HuH-7 (cell line): Measurements from ENCODE around the gene ESRRA.
"Not testable (repeated sequence)": the region's sequence is repeated elsewhere in the genome, so short reads cannot be mapped to it uniquely, and the experiment has no call there.

Experiments used
- DNase-seq: peaks from one replicate; pipeline ENCODE4 v3.0.0; 2011; ENCODE audit warnings: low spot score

Gene ESRRA

DNA sequence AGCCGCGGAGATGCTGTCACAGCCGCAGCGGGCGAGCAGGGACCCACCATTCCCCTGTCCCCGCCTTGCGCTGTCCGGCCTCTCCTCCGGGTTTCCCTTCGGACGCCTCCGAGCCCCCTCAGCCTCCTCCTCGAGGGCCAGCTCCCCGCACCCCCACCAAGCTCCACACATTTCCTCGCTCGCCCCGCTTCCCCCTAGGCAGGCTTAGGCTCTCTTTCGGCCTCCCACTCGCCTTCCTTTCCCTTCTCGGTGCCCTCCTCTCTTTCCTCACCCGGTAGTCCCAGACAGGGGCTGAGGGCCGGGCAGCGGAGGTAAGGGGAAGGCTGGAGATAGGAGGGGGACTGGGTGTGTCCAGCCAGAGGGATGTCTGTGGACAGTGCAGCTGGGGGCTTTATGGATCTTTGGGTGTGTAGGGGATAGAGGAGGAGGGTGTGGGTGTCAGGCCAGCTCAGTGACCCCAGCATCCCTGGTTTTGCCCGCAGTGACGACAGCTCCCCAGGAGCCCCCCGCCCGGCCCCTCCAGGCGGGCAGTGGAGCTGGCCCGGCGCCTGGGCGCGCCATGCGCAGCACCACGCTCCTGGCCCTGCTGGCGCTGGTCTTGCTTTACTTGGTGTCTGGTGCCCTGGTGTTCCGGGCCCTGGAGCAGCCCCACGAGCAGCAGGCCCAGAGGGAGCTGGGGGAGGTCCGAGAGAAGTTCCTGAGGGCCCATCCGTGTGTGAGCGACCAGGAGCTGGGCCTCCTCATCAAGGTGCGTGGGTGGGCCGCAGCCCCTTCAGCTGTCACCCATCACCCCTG, 12.7 kb upstream of the ESRRA start:
- DNase-seq = no peak

DNA sequence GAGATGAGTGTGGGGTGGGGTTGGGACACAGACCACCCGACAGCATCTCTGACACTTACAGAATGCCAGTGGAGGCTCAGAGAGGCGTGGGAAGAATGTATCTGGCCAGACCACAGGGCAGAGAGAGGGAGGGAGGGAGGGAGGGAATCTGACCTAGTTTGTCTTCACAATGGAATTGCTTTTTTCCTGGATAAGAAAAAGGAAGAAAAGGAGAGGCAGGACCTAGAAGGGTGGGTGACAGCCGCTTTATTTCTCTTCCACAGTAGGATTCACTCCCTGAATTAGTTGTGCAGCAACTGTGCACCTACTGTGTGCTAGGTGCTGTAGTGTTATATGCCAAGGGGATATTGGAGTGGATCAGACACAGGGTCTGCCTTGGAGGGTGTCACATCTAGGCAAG, 10.6 kb upstream of the ESRRA start:
- no peak for DNase-seq

DNA sequence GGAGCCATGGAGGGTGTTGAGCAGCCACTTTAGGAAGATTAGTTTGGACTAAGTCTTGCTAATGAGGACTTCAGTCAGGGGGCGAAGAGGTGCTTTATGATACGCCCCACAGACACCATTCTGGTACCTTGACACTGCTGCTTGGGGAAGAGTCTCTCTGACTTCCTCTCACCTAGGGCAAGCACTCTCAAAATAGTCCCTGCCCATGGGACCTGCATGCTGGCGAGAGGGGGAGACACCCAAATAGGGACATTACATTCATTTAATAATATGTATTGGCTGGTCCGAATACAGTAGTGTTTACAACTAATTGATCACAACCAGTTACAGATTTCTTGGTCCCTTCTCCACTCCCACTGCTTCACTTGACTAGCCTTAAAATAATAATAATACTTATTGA, 9.6 kb upstream of the ESRRA start:
- DNase-seq = no peak

DNA sequence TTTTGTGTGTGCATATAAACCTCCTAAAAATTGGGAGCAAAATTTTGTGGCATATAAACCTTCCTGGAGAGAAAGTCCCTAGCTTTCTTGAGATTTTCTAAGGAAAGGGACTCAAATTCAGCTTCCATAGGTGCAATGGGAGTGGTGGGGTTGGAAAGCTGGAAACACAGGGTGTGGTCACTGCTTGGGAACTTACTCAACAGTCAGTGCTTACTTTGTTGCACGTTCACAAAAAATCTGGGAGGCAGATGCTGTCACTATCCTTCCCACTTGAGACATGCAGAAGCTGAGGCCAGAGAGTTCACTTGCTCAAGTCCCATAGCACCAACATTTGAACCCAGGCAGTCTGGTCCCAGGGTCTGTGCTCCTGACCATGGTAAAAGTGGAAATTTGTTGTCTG, 9.1 kb upstream of the ESRRA start:
- DNase-seq = no peak

DNA sequence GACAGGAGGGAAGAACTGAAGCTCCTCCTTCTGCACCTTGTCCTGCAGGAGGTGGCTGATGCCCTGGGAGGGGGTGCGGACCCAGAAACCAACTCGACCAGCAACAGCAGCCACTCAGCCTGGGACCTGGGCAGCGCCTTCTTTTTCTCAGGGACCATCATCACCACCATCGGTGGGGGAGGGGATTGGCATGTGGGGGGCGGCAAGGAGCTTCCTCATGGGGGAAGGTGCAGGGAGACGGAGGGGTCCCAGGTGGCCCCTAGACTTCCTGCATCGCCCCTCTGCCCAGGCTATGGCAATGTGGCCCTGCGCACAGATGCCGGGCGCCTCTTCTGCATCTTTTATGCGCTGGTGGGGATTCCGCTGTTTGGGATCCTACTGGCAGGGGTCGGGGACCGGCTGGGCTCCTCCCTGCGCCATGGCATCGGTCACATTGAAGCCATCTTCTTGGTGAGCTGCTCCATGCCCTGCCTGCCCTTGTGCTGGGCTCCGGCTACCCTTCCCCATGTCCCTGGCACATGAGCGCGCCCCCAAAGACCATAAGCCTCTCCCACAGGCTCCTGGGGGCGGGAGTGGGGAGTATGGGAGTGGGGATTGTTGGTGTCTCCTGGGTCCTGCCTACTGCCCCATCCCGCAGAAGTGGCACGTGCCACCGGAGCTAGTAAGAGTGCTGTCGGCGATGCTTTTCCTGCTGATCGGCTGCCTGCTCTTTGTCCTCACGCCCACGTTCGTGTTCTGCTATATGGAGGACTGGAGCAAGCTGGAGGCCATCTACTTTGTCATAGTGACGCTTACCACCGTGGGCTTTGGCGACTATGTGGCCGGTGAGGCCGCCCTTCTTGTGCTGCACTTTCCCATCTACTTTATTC, 8.3 kb upstream of the ESRRA start:
- DNase-seq = no peak

DNA sequence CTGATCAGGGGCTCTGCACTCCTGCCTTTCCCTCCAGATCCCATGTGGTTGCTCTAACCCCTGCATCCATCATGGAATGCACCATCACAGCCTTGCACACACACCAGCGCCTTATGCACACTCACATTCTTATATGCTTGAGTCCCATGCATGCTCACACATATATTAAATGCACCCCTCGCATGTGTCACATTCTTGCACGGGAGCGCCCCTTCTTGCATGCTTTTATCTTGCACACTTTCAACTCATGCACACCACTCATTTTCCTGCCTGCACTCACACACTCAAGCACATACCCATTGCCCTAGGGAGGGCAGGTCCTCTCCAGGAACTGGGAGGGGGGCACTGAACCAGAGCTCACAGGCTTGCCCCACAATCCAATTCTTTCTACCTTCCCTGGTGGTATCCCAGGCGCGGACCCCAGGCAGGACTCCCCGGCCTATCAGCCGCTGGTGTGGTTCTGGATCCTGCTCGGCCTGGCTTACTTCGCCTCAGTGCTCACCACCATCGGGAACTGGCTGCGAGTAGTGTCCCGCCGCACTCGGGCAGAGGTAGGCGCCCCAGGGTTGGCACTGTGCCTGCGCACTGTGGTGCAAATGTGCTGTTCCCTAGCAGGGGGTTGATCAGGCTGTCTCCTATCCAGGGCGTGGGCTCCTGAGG, 7.5 kb upstream of the ESRRA start:
- DNase-seq = no peak

DNA sequence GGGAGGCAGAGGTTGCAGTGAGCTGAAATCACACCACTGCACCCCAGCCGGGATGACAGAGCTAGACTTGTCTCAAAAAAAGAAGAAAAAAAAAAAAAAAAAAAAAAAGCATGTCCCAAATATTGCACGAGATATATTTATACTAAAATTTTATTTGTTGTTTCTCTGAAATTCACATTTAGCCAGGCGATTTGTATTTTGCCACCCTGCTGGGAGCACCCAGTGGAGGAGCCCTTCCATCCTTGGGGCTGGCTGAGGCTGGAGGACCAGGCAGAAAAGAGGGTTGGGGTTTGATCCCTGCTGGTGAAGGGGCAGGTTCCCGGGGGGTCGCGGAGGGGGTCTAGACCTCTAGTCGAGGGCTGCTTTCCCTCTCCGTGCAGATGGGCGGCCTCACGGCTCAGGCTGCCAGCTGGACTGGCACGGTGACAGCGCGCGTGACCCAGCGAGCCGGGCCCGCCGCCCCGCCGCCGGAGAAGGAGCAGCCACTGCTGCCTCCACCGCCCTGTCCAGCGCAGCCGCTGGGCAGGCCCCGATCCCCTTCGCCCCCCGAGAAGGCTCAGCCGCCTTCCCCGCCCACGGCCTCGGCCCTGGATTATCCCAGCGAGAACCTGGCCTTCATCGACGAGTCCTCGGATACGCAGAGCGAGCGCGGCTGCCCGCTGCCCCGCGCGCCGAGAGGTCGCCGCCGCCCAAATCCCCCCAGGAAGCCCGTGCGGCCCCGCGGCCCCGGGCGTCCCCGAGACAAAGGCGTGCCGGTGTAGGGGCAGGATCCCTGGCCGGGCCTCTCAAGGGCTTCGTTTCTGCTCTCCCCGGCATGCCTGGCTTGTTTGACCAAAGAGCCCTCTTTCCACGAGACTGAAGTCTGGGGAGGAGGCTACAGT, 6.1 kb upstream of the ESRRA start:
- DNase-seq = no peak

DNA sequence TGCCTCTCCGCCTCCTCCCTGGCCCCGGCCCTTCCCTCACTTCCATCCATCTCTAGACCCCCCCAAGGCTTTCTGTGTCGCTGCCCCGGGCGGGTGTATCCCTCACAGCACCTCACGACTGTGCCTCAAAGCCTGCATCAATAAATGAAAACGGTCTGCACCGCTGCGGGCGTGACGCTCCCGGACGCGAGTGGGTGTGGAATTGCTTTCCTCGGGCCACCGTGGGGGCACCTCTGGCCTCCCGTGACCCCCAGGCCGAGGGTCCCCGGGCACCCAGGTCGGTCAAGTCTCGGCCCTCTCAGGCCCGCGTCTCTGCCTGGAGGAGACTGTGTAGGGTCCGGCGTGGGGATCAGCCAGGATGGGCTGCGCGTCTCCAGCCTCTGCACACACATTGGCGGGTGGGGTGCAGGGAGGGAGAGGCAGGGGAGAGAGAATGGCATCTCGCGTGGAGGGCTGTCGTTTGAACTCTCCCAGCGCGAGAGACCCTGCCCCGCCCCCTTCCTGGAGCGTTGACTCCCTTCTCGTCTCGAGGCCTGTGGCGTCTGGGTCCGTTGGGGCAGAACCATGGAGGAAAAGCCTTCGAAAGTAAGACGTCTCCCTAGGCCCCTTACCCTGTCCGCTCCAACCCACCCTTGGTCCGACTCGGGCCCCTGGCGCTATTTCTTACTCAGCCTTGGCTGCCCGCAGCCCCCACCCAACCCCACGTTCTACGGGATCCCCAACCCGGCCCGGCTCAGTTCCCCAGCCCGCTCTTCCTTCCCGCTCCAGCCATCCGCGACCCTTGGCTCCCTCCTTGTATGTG, 5.3 kb upstream of the ESRRA start, which contains the start of gene CATSPERZ:
TSS of gene CATSPERZ (plus strand) at position 512 of the 802 bp plus-strand sequence. CDS start at position 565, 53 bp downstream.
- DNase-seq = no peak

DNA sequence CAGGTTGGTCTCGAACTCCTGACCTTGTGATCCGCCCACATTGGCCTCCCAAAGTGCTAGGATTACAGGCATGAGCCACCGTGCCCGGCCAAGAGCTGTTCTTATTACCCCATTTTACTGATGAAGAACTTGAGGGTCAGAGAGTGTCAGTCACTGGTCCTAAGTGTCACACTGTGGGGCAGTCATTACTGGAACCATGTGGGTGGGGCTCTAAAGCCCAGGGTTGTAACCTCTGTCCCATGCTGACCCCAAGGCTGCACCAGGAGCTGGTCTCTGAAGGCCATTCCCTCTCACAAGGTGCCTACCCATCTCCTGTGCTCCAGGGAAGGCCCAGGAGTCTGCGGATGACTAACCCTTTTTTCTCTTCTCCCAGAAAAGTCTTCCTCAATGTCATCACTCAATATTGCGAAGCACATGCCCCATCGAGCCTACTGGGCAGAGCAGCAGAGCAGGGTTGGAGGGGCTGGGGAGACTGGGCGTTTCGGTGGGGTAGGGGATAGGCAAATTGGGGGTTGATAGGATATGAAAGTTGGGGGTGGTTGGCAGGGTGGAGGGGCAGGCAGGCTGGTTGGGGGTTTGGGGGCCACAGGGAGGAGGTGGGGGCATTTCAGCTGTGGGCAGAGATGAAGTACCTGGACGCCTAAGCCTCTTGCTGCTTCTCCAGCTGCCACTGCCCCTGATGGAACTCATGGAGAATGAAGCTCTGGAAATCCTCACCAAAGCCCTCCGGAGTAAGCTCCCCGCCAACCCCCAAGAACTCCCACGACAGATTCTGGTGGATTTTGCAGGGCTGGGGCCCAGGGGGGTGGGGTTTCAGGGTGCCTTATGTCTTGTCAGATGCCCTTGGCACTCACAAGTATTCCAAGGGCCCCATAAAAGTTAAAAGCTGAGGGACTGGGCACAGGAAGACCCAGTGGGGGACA, 2.0 kb upstream of the ESRRA start:
- DNase-seq = no peak

DNA sequence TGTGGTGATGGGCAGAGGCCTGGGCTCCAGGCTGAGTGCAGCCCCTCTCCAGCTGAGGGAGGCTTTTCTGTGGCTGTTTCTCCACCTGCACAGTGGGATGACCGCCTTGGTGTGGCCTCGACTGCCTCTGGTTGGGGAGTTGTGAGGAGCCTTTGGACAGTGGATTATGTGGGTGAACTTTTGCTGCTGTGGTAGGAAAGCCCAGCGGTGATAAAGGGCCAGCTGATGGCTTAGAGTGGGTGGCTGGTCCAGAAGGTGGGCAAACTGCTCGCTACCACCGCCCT, 1.4 kb upstream of the ESRRA start:
- no peak for DNase-seq

DNA sequence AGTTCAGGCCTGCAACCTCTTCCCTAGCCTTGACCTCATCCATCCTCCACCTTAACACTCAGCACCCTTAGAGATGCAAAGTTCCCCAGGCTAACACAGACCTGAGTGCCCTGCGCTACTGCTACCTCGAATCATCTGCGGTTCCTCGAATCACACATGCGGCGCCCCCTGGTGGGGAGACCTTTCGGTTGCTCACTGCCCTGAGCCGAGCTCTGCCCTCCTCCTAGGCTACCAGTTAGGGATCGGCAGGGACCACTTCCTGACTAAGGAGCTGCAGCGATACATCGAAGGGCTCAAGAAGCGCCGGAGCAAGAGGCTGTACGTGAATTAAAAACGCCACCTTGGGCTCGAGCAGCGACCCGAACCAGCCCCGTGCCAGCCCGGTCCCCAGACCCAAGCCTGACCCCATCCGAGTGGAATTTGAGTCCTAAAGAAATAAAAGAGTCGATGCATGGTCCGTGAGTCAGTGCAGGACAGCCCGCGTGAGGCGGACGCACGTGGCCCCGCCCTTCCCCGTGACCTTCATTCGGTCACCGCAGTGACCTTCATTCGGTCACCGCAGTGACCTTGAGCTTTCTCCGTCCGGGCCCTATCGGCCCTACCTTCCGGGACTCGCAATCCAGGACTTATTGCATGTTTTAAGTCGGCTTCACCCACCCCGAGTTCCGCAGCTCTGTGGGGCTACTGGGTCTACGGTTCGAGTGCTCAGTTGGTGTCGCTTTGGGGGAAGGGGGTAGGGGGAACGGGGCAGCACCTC, 830 bp upstream of the ESRRA start:
- peak; percentile 80 for DNase-seq

DNA sequence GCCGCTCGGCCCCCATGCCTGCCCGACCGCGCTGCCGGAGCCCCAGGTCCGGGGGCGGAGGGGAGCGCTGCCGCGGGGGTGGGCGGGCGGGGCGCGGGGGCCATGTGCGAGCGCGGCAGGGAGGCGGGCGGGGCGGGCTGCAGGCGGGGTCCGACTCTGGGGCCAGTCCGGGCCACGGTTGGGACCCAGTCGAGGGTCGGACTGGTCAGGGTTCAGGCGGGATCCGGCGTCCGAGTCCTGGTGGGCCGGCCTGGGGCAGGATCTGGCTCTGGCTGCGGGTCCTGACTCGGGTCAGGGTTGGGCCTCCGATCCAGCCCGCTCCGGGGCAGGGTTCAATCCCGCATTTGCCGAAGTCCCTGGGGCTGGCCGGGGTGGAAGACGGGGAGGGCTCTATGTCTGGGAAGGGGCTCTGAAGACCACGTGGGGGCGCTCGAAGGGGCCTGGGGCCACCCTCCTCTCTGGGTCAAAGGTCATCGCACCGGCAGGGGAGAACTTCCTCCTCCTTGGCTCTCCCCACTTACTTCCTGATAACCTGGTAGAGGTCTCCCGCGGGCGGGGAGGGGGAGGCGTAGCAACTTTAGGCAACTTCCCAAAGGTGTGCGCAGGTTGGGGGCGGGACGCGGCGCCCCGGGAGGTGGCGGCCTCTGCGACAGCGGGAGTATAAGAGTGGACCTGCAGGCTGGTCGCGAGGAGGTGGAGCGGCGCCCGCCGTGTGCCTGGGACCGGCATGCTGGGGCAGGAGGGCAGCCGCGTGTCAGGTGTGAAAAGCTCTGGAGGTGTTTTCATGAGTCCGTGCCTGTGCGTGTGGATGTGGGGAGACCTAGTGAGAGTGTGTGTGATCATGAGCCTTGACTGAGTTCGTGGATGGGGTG, 603 bp downstream of the ESRRA start:
- DNase-seq = peak; percentile 58

DNA sequence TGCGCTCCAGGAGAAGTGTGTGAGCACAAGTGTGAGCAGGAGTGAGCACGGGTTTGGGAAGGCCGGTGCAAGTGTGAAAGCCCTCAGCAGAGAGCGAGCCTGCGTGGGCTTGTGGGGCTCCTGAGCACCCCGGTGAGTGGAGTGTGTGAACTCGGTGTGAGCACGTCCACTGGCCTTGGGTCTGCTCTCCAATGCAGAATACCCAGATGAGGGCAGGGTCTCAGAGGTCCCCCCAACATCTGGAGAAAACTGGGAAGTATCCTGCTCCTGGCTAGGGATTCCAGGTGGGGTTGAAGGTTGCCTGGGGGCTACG, 1.2 kb downstream of the ESRRA start:
- DNase-seq = no peak

DNA sequence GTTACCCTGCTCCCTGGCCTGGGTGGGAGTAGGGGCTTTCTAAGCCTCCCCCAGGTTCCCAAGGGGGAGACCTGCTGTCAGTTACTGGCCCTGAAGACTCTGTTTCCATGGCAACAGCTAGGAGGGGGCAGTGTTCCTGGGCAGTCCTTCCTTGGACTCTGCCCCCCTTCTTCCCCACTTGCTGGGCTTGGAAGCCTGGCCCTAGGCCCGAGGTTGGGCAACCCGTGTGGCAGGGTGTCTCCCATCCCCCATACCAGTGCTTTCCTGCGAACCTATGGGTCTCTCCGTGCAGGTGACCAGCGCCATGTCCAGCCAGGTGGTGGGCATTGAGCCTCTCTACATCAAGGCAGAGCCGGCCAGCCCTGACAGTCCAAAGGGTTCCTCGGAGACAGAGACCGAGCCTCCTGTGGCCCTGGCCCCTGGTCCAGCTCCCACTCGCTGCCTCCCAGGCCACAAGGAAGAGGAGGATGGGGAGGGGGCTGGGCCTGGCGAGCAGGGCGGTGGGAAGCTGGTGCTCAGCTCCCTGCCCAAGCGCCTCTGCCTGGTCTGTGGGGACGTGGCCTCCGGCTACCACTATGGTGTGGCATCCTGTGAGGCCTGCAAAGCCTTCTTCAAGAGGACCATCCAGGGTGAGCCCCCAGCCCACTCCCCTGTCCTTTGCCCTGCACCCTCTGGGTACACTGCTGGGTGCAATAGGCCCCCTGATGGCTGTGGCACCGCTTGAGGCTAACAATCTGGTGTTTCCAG, 1.7 kb downstream of the ESRRA start:
- no peak for DNase-seq

DNA sequence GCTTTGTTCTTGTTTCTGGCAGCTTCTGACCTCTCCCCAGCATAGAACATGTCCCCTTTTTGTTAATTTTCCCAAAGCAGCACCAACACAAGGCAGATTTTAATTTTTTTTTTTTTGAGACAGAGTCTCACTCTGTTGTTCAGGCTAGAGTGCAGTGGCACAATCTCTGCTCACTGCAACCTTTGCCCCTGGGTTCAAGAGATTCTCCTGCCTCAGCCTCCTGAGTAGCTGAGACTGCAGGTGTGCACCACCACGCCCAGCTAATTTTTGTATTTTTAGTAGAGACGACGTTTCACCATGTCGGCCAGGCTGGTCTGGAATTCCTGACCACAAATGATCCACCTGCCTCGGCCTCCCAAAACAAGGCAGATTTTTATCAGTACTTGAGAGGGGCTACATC, 2.5 kb downstream of the ESRRA start:
- DNase-seq = not testable (repeated sequence)

DNA sequence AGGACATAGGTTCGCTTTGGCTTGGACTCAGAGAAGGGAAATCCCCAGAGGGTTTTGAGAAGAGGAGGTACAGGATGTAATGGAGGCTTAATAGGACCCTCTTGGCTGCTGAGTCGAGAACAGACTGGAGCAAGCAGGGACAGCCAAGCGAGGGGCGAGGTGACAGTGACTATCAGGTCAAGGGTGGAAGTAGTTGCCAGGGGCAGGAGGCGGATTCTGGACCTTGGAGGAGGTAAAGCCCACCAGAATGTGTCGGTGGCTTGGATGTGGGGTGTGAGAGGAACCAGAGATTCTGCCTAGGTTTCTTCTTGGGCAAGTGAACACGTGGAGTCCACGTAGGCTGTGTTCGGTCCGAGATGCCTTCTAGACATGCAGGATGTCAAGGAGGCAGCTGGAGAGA, 7.6 kb downstream of the ESRRA start:
- DNase-seq = no peak

DNA sequence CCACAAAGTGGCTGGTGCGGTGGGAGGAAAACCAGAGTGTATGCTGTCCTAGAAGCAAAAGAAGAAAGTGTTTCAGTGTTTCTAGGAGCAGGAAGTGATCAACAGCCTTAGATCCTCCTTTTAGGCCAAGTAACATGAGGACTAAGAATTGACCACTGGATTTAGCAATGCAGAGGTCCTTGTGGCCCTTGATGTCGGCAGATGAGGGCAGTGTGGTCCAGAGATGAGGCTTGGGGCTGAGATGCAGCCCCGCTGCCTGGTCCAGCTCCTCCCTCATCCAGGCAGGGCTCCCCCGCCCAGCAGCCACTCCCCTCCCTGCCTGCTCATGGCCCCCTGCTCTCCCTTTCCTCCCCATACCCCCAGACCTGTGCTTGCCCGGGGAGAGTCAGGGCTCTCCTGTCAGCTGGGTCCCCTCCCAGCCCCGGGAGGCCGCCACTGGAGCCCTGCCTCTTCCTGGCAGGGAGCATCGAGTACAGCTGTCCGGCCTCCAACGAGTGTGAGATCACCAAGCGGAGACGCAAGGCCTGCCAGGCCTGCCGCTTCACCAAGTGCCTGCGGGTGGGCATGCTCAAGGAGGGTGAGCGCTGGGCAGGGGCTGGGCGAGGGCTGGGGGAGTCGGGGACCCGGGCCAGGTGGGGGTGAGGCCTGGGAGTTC, 8.3 kb downstream of the ESRRA start:
- DNase-seq = no peak
